Uterus (tissue), 4 donors: ENCODE data around the gene CD300A. TPM values are rescaled to one million over a fixed set of nuclear protein-coding genes. Genes with fewer than 3 reads are reported as not detected.

Experiments used
- DNase-seq, 2 donors: peaks; one replicate each; pipeline ENCODE4 v3.0.0-alpha.2; 2019 to 2020
- H3K27ac ChIP-seq, 2 donors: fragments of 200-600 bp; sonication (generic); 1 replicate in 1 of 2; 2 replicates in 1 of 2; pipeline ENCODE4 v1.5.1; 2016 to 2018
- H3K27me3 ChIP-seq, 2 donors: fragments of 200-600 bp; sonication (generic); one replicate each; pipeline ENCODE4 v1.5.1; 2018 to 2019; ENCODE audit warnings: control low read depth in 1 of 2
- H3K36me3 ChIP-seq, 2 donors: fragments of 200-600 bp; sonication (generic); one replicate each; pipeline ENCODE4 v1.5.1; 2019; ENCODE audit warnings: control low read depth in 1 of 2
- H3K4me1 ChIP-seq, 2 donors: fragments of 200-600 bp; sonication (generic); one replicate each; pipeline ENCODE4 v1.5.1; 2018 to 2019; ENCODE audit warnings: control low read depth in 1 of 2
- H3K4me3 ChIP-seq, 2 donors: fragments of 200-600 bp; sonication (generic); 1 replicate in 1 of 2; 2 replicates in 1 of 2; pipeline ENCODE4 v1.5.1; 2018 to 2019; ENCODE audit warnings: mild to moderate bottlenecking in 1 of 2
- H3K9me3 ChIP-seq, 2 donors: fragments of 200-600 bp; sonication (generic); one replicate each; pipeline ENCODE4 v1.5.1; 2019; ENCODE audit warnings: control low read depth in 1 of 2
- CTCF ChIP-seq, 4 experiments: fragments of 200-600 bp in 2 of 4; fragments of 450-650 bp in 2 of 4; sonication (generic) in 2 of 4; IDR thresholded peaks; one replicate each; pipeline ENCODE4 v1.5.1; 2016 to 2019; ENCODE audit warnings: antibody characterized with exemption in 4 of 4, mild to moderate bottlenecking in 2 of 4, moderate library complexity in 1 of 4
- POLR2A ChIP-seq, 2 donors: fragments of 450-650 bp; IDR thresholded peaks; one replicate each; pipeline ENCODE4 v1.6.1; 2016; ENCODE audit warnings: antibody characterized with exemption in 2 of 2, mild to moderate bottlenecking in 1 of 2, moderate library complexity in 1 of 2
- intact Hi-C: fragments of 100-400 bp; cut with DNase I; formaldehyde crosslinking; loops from one replicate; pipeline ENCODE4 v1.15.1; 2023; ENCODE audit warnings: low total_unique reads
- total RNA-seq, 4 donors: library from RNA; depleted of rRNA in 3 of 4; stranded (reverse); fragments of >200 nt in 3 of 4; gene quantifications; one replicate each; pipeline versions ENCODE4 v1.1.0 to v1.2.4, GENCODE V29; 2014 to 2023
- donor health status: DM: yes; HTN: yes; CAD: no.

The CD300A gene
- total RNA-seq, 4 donors from 2014 or later, result 3.2 to 10.9 (median 4.0) TPM; not detected in 1

GRCh38 chr17:74446551-74447500, 19.6 kb upstream of the CD300A start:
- H3K9me3 ChIP-seq, result no peaks in the 10 kb centered on the region
- no peaks in the 10 kb centered on the region for H3K27me3 ChIP-seq
- no peaks in the 10 kb centered on the region for H3K36me3 ChIP-seq
- TF ChIP-seq CTCF (IDR thresholded peaks at IDR 0.05), result peak in 1 of 4 experiments; percentile 15
- TF ChIP-seq POLR2A (IDR thresholded peaks at IDR 0.05), result no peak
- no peak overlapping the region for H3K4me3 ChIP-seq
- DNase-seq, result peak; percentile 68 to 77
- H3K27ac ChIP-seq, result peak overlapping the region; percentile 66 to 76
- peaks cover 0 to 8% of the 10 kb centered on the region in 2 donors for H3K4me1 ChIP-seq
- intact Hi-C loops, result no loop called here

GRCh38 chr17:74447628-74448159, 18.7 kb upstream of the CD300A start:
- Histone ChIP-seq H3K27ac (peak overlapping the region; percentile 66 to 76), H3K9me3 (no peaks in the 10 kb centered on the region), H3K36me3 (no peaks in the 10 kb centered on the region), H3K4me3 (no peak overlapping the region), H3K27me3 (no peaks in the 10 kb centered on the region), H3K4me1 (peaks cover 0 to 8% of the 10 kb centered on the region in 2 donors)
- TF ChIP-seq POLR2A (IDR thresholded peaks at IDR 0.05) (no peak), CTCF (IDR thresholded peaks at IDR 0.05) (no peak)
- intact Hi-C loops, result no loop called here
- DNase-seq, result no peak

GRCh38 chr17:74448756-74449155, 17.7 kb upstream of the CD300A start:
- no peaks in the 10 kb centered on the region for H3K9me3 ChIP-seq
- no peak for DNase-seq
- H3K27me3 ChIP-seq, result no peaks in the 10 kb centered on the region
- peaks cover 0 to 5% of the 10 kb centered on the region in 2 donors for H3K4me1 ChIP-seq
- no peak for TF ChIP-seq CTCF (IDR thresholded peaks at IDR 0.05)
- no peak overlapping the region for H3K4me3 ChIP-seq
- H3K27ac ChIP-seq, result peak overlapping the region; percentile 4 to 50
- H3K36me3 ChIP-seq, result no peaks in the 10 kb centered on the region
- intact Hi-C loops, result no loop called here

GRCh38 chr17:74449306-74449705, 17.1 kb upstream of the CD300A start:
- H3K4me1 ChIP-seq, result peaks cover 0 to 6% of the 10 kb centered on the region in 2 donors
- DNase-seq, result no peak
- H3K27me3 ChIP-seq, result no peaks in the 10 kb centered on the region
- intact Hi-C loops, result no loop called here
- no peak overlapping the region for H3K4me3 ChIP-seq
- no peaks in the 10 kb centered on the region for H3K36me3 ChIP-seq
- H3K27ac ChIP-seq, result peak overlapping the region; percentile 4 to 21
- TF ChIP-seq POLR2A (IDR thresholded peaks at IDR 0.05) (no peak), CTCF (IDR thresholded peaks at IDR 0.05) (no peak)
- no peaks in the 10 kb centered on the region for H3K9me3 ChIP-seq

GRCh38 chr17:74449773-74450172, 16.7 kb upstream of the CD300A start:
- DNase-seq, result no peak
- H3K4me3 ChIP-seq, result no peak overlapping the region
- H3K36me3 ChIP-seq, result no peaks in the 10 kb centered on the region
- TF ChIP-seq CTCF (IDR thresholded peaks at IDR 0.05), result no peak
- no peaks in the 10 kb centered on the region for H3K27me3 ChIP-seq
- H3K4me1 ChIP-seq, result peaks cover 0 to 10% of the 10 kb centered on the region in 2 donors
- intact Hi-C loops, result no loop called here
- H3K9me3 ChIP-seq, result no peaks in the 10 kb centered on the region
- H3K27ac ChIP-seq, result peak overlapping the region; percentile 4 to 21
